Pulmonary artery endothelial cell (primary cell): Measurements from ENCODE around the gene ADM5. TPM values are rescaled to one million over a fixed set of nuclear protein-coding genes. Genes with fewer than 3 reads are reported as not detected.

Experiments used
- DNase-seq: peaks from one replicate; pipeline ENCODE4 v3.0.0-alpha.2; 2011; ENCODE audit warnings: low read depth, low spot score
- total RNA-seq: library from RNA; depleted of rRNA; stranded (reverse); fragments of >200 nt; gene quantifications from 2 replicates; pipeline ENCODE4 v1.2.3, GENCODE V29; 2014

The ADM5 gene
- total RNA-seq, 1 donor from 2014 or later, result 0.40 TPM

DNA sequence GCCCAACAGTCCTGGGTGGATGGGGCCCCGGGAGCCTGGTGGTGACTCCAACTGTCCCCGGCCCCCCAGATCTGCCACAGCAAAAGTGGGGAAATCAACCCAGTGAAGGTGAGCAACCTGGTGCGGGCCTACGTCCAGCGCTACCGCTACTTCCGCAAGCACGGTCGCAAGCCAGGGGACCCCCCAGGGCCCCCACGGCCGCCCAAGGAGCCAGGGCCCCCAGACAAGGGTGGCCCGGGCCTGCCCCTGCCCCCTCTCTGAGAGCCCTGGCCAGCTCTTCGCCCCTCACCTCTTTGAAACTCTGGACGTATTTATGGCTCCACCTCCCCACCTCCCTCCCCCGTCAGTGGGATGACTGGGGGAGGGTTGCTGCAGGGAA, 31.3 kb upstream of the ADM5 start:
- no peak for DNase-seq

- no peak for DNase-seq
Measured at GRCh38 chr19:49658566-49659442, 30.6 kb upstream of the ADM5 start.

DNA sequence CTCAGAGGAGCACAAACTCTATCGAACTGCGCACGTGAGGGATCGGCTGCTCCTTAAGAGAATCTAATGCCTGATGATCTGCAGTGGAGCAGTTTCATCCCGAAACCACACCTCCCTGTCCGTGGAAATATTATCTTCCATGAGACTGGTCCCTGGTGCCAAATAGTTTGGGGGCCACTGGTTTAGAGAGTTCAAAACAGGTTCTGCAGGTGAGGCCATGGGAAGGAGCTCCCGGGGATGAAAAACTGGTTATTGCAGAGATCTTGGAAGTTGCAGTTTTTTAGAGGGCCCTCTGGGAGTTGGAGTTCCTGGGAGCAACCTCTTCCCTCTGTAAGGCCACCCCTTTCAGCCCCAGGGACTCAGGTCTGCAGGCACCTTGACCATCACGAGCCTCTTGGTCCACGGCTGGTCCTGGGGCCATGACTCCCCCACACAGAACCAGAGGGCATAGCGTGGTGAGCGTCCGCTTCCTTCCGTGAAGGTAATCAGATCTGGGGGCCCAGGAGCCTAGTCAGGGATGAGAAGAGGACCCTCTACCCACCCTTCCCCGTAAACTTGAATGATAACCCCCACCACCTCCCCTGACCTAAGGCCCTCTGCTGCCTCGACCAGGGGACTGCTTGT, 28.9 kb upstream of the ADM5 start:
- DNase-seq, result no peak

DNA sequence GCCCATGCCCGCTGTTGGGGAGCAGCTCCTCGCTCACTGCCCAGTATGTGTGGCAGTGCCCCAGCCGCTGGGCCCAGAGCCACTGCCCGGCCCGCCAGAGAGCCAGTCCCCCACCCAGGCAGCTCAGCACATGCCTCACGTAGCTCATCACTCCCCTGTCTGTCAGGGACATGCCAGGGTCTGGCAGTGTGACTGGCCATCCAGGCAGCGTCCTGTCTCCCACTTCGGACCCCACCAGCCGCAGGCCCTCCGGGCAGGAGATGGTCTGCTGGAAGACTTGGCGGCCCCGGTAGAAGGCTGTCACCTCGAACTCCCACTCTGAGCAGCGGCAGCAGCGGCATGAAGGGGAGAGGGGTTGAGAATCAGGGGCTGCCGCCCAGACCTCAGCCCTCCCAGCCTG, 27.4 kb upstream of the ADM5 start:
- no peak for DNase-seq

GRCh38 chr19:49663224-49663623, 26.2 kb upstream of the ADM5 start:
- no peak for DNase-seq

GRCh38 chr19:49664171-49665035, 25.0 kb upstream of the ADM5 start:
- no peak for DNase-seq

GRCh38 chr19:49665036-49665350, 24.4 kb upstream of the ADM5 start:
- no peak for DNase-seq

GRCh38 chr19:49665351-49666119, 23.9 kb upstream of the ADM5 start, which contains the start of the genes BCL2L12 and IRF3:
TSS of gene BCL2L12 (plus strand) at chr19:49665933. CDS start at chr19:49666693, 760 bp downstream.
TSS of gene IRF3 (minus strand) at chr19:49665857. CDS start at chr19:49664838, 1,019 bp downstream.
- DNase-seq, result peak; percentile 81

DNA sequence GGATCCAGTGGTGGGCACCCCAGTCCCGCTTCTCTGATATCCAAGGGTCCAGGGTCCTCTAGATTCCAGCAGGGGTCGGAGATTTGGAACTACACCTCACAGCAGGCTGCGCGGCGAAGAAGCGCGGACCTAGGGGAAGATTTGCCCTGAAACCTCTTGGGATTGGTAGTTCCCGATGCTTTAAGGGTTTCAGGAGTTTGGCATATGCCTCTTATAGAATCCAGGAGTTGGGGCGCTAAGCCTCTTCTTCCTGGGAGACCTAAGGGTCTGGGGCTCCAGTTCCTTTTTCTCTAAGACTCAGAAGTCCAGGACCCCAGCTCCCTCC, 23.3 kb upstream of the ADM5 start:
- no peak for DNase-seq

DNA sequence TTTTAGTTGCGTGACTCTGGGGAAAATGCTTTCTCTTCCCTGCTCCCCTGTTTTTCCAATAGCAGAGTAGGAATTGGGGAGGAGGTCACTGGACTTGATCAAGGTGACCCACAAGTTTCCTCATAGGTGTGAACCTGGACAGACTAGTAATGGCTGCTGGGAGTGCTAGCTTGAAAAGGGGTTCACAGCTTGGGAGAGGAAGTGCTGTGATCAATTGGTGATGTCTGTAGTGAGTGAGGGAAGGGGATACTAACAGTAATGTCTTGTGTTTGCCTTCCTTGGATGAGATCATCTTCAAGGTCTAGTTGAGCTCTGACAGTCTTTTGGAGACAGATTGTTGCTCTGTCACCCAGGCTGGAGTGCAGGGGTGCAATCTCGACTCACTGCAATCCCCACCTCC, 21.9 kb upstream of the ADM5 start:
- no peak for DNase-seq

DNA sequence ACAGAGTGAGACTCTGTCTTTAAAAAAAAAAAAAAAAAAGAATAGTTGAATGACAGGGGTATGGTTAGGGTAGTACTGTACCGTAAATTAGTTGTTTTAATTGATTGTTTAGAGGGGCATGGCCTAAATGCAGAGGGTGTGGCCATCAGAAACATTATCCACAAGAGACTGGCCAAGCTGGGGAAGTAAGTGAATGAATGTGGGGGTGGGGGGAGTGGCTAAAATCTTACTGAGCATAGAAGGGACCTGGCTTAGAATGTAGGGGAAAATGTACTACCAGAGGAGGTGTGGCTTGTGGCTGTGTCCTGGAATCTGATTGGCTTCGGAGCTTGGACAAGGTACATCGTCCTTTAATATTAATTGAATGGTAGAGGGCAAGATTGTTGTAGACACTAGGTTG, 19.9 kb upstream of the ADM5 start:
- no peak for DNase-seq

GRCh38 chr19:49672131-49672919, 17.1 kb upstream of the ADM5 start:
- no peak for DNase-seq

GRCh38 chr19:49676136-49676783, 13.1 kb upstream of the ADM5 start:
- peak; percentile 83 for DNase-seq

- peak; percentile 100 for DNase-seq
Measured at GRCh38 chr19:49676784-49677230, 12.6 kb upstream of the ADM5 start.

DNA sequence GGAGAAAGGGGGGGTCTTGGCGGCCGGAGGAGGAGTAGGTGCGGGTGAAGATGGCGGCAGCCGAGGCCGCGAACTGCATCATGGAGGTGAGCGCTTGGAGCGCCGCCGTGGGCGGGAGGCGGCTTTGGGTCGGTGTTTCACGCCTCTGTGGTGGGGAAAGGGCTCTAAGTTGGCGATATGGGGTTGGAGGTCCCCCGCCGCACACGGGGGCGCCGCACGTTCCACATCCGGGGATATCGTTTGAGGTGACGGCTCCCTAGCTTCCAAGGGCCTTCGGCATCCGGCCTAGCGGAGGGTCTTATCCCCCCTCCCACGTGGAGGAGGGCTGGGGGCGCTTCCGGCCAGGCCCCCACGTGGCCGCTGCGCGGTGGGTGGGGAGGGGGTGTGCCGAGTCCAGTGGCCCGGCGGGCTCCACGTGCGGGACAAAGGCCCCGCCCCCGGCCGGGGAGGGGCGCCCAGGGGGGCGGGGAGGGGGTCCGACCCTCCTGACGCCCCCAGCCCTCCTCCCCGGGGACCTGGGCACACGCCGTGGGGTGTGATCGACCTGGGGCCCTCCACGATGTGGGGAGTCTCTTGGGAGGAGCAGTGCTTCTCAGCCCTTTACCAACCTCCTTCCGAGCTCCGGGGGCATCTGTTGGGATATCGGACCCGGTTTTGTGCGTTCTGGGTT, 12.0 kb upstream of the ADM5 start, which contains the start of gene PRMT1:
TSS of gene PRMT1 (plus strand) at position 41 of the 670 bp plus-strand sequence. CDS start at position 51, 10 bp downstream.
- DNase-seq, result no peak

DNA sequence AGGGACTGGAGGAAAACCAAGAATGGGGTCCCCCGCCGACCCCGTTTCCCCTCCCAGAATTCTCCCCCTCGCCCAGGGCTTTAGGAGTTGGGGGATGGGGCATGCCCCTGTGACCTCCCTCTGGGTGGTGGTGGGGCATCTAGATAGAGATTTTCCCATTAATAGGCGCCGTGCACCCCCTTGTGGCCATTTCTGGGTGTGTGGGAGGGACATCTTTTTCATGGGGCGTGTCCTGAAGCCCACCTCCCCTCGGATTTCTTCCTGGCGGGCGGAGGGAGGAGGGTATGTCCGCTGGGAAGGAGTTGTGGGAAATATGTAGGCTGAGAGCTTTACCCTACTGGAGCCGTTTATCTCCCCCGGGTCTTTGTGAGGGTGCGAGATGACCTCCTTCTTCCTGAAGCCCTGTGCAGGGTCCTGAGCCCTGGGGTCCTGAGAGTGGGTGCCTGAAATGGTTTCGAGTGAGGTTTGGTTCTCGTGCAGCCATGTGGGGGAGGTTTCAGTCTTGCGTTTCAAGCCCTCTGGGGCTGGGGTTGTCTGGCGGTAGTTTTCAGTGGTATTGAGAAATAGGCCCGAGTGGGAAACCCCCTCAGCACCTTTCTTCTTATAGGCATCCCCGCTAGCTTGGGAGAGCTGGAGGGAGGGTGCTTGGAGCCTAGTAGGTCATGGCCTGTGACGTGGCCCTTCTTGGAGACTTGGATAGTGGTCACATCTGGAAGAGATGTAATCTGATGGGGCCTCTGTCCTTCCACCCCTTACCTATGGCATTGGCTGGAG, 11.3 kb upstream of the ADM5 start:
- no peak for DNase-seq

DNA sequence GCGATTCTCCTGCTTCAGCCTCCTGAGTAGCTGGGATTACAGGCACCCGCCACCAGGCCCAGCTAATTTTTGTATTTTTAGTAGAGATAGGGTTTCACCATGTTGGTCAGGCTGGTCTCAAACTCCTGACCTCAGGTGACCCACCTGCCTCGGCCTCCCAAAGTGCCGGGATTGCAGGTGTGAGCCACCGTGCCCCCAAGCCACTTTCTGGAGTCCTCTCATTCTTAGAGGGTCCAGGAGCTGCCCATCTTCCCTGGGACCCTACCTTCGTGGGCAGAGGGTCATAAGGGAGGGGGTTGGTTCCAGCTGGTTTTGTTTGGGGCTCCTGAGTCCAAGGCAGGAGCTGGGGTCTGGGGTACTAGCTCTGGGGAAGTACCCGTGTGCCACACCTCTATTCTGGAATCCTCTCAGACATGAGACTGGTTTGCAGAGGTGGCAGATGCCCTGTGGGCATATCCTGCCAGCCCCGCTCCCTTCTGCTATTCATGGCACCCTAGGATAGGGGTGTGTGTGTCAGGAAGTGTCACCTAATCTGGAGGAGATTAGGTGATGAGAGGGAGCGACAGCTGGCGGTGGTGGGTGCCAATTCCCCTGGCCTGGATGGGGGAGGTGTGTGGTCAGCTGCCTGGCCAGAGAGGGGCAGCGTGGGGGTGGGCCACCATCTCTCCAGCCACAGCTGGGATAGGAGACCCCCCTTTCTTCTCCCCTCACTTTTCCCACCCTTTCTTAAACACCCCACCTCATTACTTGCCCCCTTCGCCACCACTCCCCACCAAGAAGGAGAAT, 10.2 kb upstream of the ADM5 start:
- no peak for DNase-seq
